C4-2B (cell line): Measurements from ENCODE around the gene BCL11B.

Experiments
- H3K27ac ChIP-seq: fragments of 450-650 bp; 2 replicates; pipeline ENCODE4 v1.5.1; 2017
- CTCF ChIP-seq: fragments of 450-650 bp; conservative IDR thresholded peaks from 2 replicates; pipeline ENCODE4 v1.5.1; 2017; ENCODE audit warnings: mild to moderate bottlenecking
- ZFX ChIP-seq: fragments of 450-650 bp; IDR thresholded peaks from 2 replicates; pipeline ENCODE4 v1.6.1; 2017

BCL11B gene

DNA sequence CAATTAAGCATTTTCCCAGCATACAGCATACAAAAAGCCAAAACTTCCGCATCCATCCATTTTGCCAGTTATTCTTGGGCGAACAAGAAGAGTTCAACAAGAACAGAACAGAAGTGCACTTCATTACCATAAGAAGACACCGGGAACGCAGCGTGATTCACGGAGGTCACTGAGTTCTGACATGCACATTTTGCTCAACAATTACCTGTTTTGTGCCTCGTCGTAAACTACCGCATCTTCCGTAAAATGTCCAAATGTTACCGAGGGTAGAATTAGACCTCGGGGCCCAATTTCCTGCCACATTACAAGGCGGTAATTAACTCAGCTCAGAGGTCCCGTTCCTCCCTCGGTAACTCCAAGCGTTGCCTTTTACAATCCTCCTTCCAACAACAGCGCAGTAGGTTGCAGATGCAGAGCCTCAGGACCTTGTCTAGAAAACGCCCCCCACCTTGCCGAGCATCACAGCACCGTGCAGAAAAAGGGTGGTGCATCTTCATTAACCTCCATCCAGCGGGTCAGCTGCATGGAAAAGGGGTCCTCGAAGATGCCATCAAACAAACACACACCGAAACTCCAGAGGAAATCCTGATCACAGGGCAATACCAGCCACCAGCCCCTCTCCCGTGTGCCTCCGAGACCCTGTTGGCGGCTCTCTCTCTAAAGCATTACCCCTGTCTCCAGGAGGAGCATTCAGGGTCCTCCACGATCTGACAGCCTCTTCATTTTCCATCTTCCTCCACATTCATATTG, 125.2 kb downstream of the BCL11B start:
- H3K27ac ChIP-seq = no peak overlapping the region
- TF ChIP-seq ZFX (no peak), CTCF (no peak)

- H3K27ac ChIP-seq = no peak overlapping the region
- TF ChIP-seq CTCF (no peak), ZFX (no peak)
Observed at GRCh38 chr14:99145307-99145706, 126.7 kb downstream of the BCL11B start.

GRCh38 chr14:99143793-99144192, 128.2 kb downstream of the BCL11B start:
- H3K27ac ChIP-seq = no peak overlapping the region

DNA sequence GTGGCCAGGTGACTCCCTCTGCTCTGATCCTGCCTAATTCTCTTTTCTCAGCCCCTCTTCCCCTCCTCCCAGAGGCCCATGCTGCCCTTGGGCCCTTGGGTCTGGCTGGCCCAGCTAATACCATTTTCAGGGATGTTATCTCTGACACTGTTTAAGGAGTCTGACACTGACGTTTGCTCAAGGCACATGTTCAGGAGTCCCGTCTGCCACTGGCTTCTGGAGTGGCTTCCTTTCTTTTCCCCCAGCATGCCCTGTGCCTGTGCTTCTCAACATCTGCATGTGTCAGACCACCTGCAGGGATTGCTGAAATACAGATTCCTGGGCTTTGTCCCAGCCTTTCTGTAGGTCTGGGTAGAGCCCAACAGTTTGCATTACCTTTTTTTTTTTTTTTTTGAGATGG, 128.9 kb downstream of the BCL11B start:
- TF ChIP-seq CTCF = no peak
- no peak for TF ChIP-seq ZFX
- no peak overlapping the region for H3K27ac ChIP-seq

More at GRCh38 chr14:99143793-99144192, 128.2 kb downstream of the BCL11B start:
- TF ChIP-seq ZFX (no peak), CTCF (no peak)

DNA sequence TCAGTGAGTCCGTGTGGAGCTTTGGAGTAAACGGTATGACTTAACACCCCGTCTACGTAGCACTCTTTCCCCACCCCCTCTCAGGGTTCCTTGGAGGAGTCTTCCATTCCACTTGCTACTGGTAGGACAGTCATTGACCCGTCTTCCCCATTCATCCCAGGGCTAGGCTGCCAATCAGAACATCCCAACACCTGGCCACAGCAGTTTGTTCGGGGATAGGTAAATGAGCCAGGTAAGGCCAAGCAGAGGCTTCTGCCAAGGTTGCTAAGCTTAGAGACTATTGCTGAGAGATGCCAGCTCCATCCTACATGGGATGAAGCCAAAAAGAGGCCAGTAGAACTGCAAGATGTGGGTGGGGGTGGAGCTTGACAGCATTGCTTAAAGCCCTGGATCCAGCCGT, 130.8 kb downstream of the BCL11B start:
- TF ChIP-seq CTCF (no peak), ZFX (no peak)
- no peak overlapping the region for H3K27ac ChIP-seq

DNA sequence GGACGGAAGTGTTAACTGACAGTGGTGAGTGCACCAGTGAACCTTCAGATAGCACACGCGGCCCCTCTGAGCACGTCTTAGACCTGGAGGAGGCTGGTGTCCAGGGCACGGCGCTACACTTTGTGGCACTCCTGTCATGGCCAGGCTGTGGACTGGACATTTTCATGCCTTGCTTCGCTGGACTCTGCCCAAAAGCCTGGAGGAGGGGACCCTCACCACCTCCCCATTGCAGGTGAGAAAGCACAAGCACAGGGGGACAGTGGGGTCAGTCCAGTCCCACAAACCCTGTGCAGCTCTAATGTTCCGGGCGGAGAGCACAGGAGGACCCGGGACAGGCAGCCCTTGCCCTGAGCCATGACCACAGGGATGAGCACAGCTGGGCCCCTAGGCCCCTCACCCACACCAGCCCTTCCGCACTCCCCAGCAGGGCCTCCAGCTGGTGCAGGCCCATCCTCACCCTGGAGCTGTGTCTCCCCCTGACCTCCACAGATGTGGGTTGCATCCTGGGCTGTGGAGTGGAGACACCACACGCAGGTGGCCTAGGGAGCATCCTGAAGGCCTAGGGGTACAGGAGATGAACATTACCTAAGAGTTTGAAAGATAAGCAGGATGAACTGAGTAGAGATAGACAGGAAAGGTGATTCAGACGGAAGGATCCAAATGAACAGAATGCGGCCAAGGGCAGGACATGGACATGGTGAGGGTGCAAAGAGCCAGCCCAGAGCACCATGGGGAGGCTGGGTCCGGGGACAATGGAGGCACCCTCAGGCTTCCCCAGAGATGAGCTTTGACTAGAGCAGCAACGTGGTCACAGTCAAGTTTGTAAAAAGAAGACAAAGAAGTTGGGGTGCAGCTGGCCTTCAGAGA, 132.8 kb downstream of the BCL11B start:
- H3K27ac ChIP-seq = no peak overlapping the region
- TF ChIP-seq CTCF (no peak), ZFX (no peak)
